HCT116 (cell line): ENCODE measurements around the gene UGT3A2. TPM values are rescaled to one million over a fixed set of nuclear protein-coding genes. Genes with fewer than 3 reads are reported as not detected.

ENCODE experiments used
- ATAC-seq: fragments of 200-7000 bp; cut with Tn5 transposase; 2 replicates; pipeline ENCODE4 v1.9.1; 2020; ENCODE audit warnings: mild to moderate bottlenecking, moderate library complexity
- BruUV-seq: library from RNA; stranded (reverse); fragments of 400-500 nt; replicated peaks from 2 replicates; lab custom pipeline; 2021; lab: Mats Ljungman, UMichigan
- CTCF ChIA-PET: fragments of 300-600 bp; sonication (Branson Sonifier 250); formaldehyde crosslinking; loops from one replicate; lab custom pipeline; 2021; ENCODE audit warnings: antibody characterized with exemption; lab: Charles Lee
- POLR2A ChIA-PET: fragments of 300-600, 350-600 bp; sonication (Branson Sonifier 250); formaldehyde crosslinking; loops from one replicate; lab custom pipeline; 2021; ENCODE audit warnings: antibody characterized with exemption; lab: Charles Lee
- RAD21 ChIA-PET, 2 experiments: fragments of 300-600 bp; sonication (Branson Sonifier 250); formaldehyde crosslinking; loops; one replicate each; lab custom pipeline; 2023; ENCODE audit warnings: low total read pairs in 2 of 2; ENCODE audit not compliant: uncharacterized antibody in 2 of 2, unreplicated experiment in 2 of 2, low non-redundant PET in 1 of 2; lab: Charles Lee
- DNase-seq: peaks from one replicate; pipeline ENCODE4 v3.0.0-alpha.2; 2010; ENCODE audit warnings: low read depth, low spot score
- H2AFZ ChIP-seq: fragments of 200-600 bp; shearing (Covaris generic), sonication (generic); 2 replicates; pipeline ENCODE4 v1.6.1; 2017; ENCODE audit warnings: low read depth, mixed run types, mixed read lengths, antibody characterized with exemption, low read length; ENCODE audit not compliant: poor library complexity, severe bottlenecking
- H3K27ac ChIP-seq: 2 replicates; pipeline ENCODE4 v1.5.1; 2012; ENCODE audit warnings: low read depth, low read length
- H3K27me3 ChIP-seq: fragments of 200-600 bp; sonication (generic); 2 replicates; pipeline ENCODE4 v1.6.1; 2016; ENCODE audit warnings: mixed run types, low read length, mixed read lengths; ENCODE audit not compliant: insufficient read depth
- H3K36me3 ChIP-seq, 2 experiments: fragments of 200-500 bp in 1 of 2; fragments of 200-600 bp in 1 of 2; sonication (Bioruptor generic) in 1 of 2; sonication (generic) in 1 of 2; 2 replicates each; pipeline versions ENCODE4 v1.5.1 to v1.6.1; 2014 to 2016; ENCODE audit warnings: low read length in 2 of 2, inconsistent platforms in 1 of 2, mixed read lengths in 1 of 2, mixed run types in 1 of 2; ENCODE audit not compliant: insufficient read depth in 2 of 2, control insufficient read depth in 1 of 2
- H3K4me1 ChIP-seq, 2 experiments: fragments of 200-600 bp in 1 of 2; sonication (generic) in 1 of 2; 2 replicates each; pipeline versions ENCODE4 v1.5.1 to v1.6.1; 2012 to 2017; ENCODE audit warnings: low read length in 2 of 2, inconsistent platforms in 1 of 2, mild to moderate bottlenecking in 1 of 2, mixed read lengths in 1 of 2, mixed run types in 1 of 2, moderate library complexity in 1 of 2; ENCODE audit not compliant: insufficient read depth in 2 of 2, control insufficient read depth in 1 of 2
- H3K4me2 ChIP-seq: fragments of 200-600 bp; sonication (generic); 2 replicates; pipeline ENCODE4 v1.6.1; 2017; ENCODE audit warnings: mixed run types, low read length, mixed read lengths
- H3K4me3 ChIP-seq, 2 experiments: fragments of 200-600 bp in 1 of 2; sonication (generic) in 1 of 2; replicated peaks in 1 of 2; 2 replicates each; pipeline ENCODE4 v1.5.1; 2011 to 2016; ENCODE audit warnings: low read length in 2 of 2, control low read depth in 1 of 2, low read depth in 1 of 2, mild to moderate bottlenecking in 1 of 2, mixed read lengths in 1 of 2, mixed run types in 1 of 2
- H3K79me2 ChIP-seq: fragments of 200-600 bp; sonication (generic); 2 replicates; pipeline ENCODE4 v1.6.1; 2017; ENCODE audit warnings: mild to moderate bottlenecking, mixed run types, low read length, moderate library complexity, mixed read lengths; ENCODE audit not compliant: insufficient read depth
- H3K9ac ChIP-seq: fragments of 200-600 bp; sonication (generic); 2 replicates; pipeline ENCODE4 v1.6.1; 2016; ENCODE audit warnings: low read length, mixed read lengths
- H3K9me2 ChIP-seq: fragments of 200-600 bp; sonication (generic), shearing (Covaris generic); 2 replicates; pipeline ENCODE4 v1.6.1; 2017; ENCODE audit warnings: mixed run types, mild to moderate bottlenecking, moderate library complexity; ENCODE audit not compliant: insufficient read depth
- H3K9me3 ChIP-seq, 2 experiments: fragments of 200-500 bp in 1 of 2; fragments of 200-600 bp in 1 of 2; sonication (Bioruptor generic) in 1 of 2; sonication (generic) in 1 of 2; 2 replicates each; pipeline ENCODE4 v1.6.1; 2014 to 2017; ENCODE audit warnings: low read length in 2 of 2, mixed read lengths in 2 of 2, inconsistent platforms in 1 of 2, low read depth in 1 of 2, mild to moderate bottlenecking in 1 of 2, mixed run types in 1 of 2, moderate library complexity in 1 of 2; ENCODE audit not compliant: control insufficient read depth in 1 of 2, insufficient read depth in 1 of 2
- H4K20me1 ChIP-seq: fragments of 200-600 bp; sonication (generic), shearing (Covaris generic); 2 replicates; pipeline ENCODE4 v1.6.1; 2017; ENCODE audit warnings: mixed run types, mild to moderate bottlenecking, moderate library complexity; ENCODE audit not compliant: insufficient read depth
- CBX3 ChIP-seq: IDR thresholded peaks from 2 replicates; pipeline ENCODE4 v1.6.1; 2012; ENCODE audit warnings: low read depth
- CEBPB ChIP-seq: IDR thresholded peaks from 2 replicates; pipeline ENCODE4 v1.6.1; 2012; ENCODE audit warnings: low read depth
- ELF1 ChIP-seq: IDR thresholded peaks from 2 replicates; pipeline ENCODE4 v1.6.1; 2012; ENCODE audit warnings: low read depth, borderline replicate concordance
- EZH2 ChIP-seq: fragments of 200-600 bp; sonication (generic); IDR thresholded peaks from 2 replicates; pipeline ENCODE4 v1.6.1; 2017; ENCODE audit warnings: antibody characterized with exemption, mixed run types
- EZH2phosphoT487 ChIP-seq: fragments of 200-600 bp; IDR thresholded peaks from 2 replicates; pipeline ENCODE4 v1.6.1; 2018; ENCODE audit warnings: antibody characterized with exemption, borderline replicate concordance
- MAX ChIP-seq: IDR thresholded peaks from 2 replicates; pipeline ENCODE4 v1.6.1; 2012
- POLR2A ChIP-seq: IDR thresholded peaks from 2 replicates; pipeline ENCODE4 v1.7.0; 2011; ENCODE audit warnings: borderline replicate concordance; ENCODE audit not compliant: insufficient read depth, insufficient read length; ENCODE audit errors: extremely low read depth
- POLR2AphosphoS5 ChIP-seq: IDR thresholded peaks from 2 replicates; pipeline ENCODE4 v1.6.1; 2011; ENCODE audit warnings: mild to moderate bottlenecking, low read depth, low read length, moderate library complexity
- RAD21 ChIP-seq: IDR thresholded peaks from 2 replicates; pipeline ENCODE4 v1.6.1; 2012; ENCODE audit warnings: low read depth, mild to moderate bottlenecking
- SIN3A ChIP-seq: IDR thresholded peaks from 2 replicates; pipeline ENCODE4 v1.6.1; 2012; ENCODE audit warnings: low read depth
- SP1 ChIP-seq: IDR thresholded peaks from 2 replicates; pipeline ENCODE4 v1.6.1; 2012; ENCODE audit warnings: low read depth
- SRF ChIP-seq: IDR thresholded peaks from 2 replicates; pipeline ENCODE4 v1.6.1; 2012; ENCODE audit warnings: low read depth
- YY1 ChIP-seq: IDR thresholded peaks from 2 replicates; pipeline ENCODE4 v1.6.1; 2011; ENCODE audit warnings: low read length, low read depth, moderate library complexity, mild to moderate bottlenecking; ENCODE audit not compliant: insufficient replicate concordance; ENCODE audit errors: extremely low read depth
- ZBTB33 ChIP-seq: IDR thresholded peaks from 2 replicates; pipeline ENCODE4 v1.6.1; 2011; ENCODE audit warnings: mild to moderate bottlenecking, low read length, moderate library complexity; ENCODE audit not compliant: insufficient replicate concordance; ENCODE audit errors: extremely low read depth
- ZFX ChIP-seq: fragments of 450-650 bp; IDR thresholded peaks from 2 replicates; pipeline ENCODE4 v1.6.1; 2017
- ZNF274 ChIP-seq: fragments of 200-500 bp; sonication (Bioruptor generic); IDR thresholded peaks from 2 replicates; pipeline ENCODE4 v1.6.1; 2014; ENCODE audit warnings: mild to moderate bottlenecking, low read depth, low read length, inconsistent platforms
- intact Hi-C: fragments of 100-400 bp; cut with micrococcal nuclease; formaldehyde crosslinking; loops from 2 replicates; pipeline ENCODE4 v1.10.0; 2022
- total RNA-seq: library from RNA; stranded (reverse); gene quantifications from one replicate; pipeline ENCODE4 v1.2.1, GENCODE V29; 2021; ENCODE audit not compliant: unreplicated experiment

The UGT3A2 gene
- total RNA-seq, 1 experiment from 2014 or later, result not detected

- POLR2A ChIA-PET, result no interaction called here
- no peaks in the 10 kb centered on the region for H3K79me2 ChIP-seq
- no peak overlapping the region for H3K9ac ChIP-seq
- TF ChIP-seq CEBPB, result no peak
- TF ChIP-seq ELF1, result no peak
- no peak for TF ChIP-seq EZH2
- TF ChIP-seq ZFX, result no peak
- no peak for TF ChIP-seq YY1
- TF ChIP-seq MAX, result no peak
- TF ChIP-seq SP1, result no peak
- TF ChIP-seq ZNF274, result no peak
- TF ChIP-seq POLR2A, result no peak
- no peak for TF ChIP-seq CBX3
- H2AFZ ChIP-seq, result no peak overlapping the region
- H3K27ac ChIP-seq, result no peak overlapping the region
- H3K4me2 ChIP-seq, result no peak overlapping the region
- DNase-seq (no peak), ATAC-seq (no peak)
- H4K20me1 ChIP-seq, result no peaks in the 10 kb centered on the region
- no peaks in the 10 kb centered on the region for H3K4me1 ChIP-seq
- no peak overlapping the region for H3K4me3 ChIP-seq
- intact Hi-C loops, result no loop called here
- H3K9me3 ChIP-seq, result no peaks in the 10 kb centered on the region
- no TSS peak for BruUV-seq
- CTCF ChIA-PET, result no interaction called here
- no peaks in the 10 kb centered on the region for H3K36me3 ChIP-seq
- H3K9me2 ChIP-seq, result no peaks in the 10 kb centered on the region
- RAD21 ChIA-PET, result no interaction called here
- H3K27me3 ChIP-seq, result 0 out of 2 replicates have a peak, but pooled peaks cover 7% of the 10 kb centered on the region
These were observed 19.1 kb downstream of the UGT3A2 start for GRCh38 chr5:36047384-36048160.

- H3K4me3 ChIP-seq, result no peak overlapping the region
- POLR2A ChIA-PET, result no interaction called here
- TF ChIP-seq RAD21, result no peak
- TF ChIP-seq POLR2A, result no peak
- no peak for TF ChIP-seq ZBTB33
- TF ChIP-seq SIN3A, result no peak
- TF ChIP-seq SRF, result no peak
- TF ChIP-seq EZH2, result no peak
- no peak for TF ChIP-seq POLR2AphosphoS5
- no peak for TF ChIP-seq EZH2phosphoT487
- TF ChIP-seq YY1, result no peak
These were observed 20.8 kb downstream of the UGT3A2 start for GRCh38 chr5:36045895-36046294.

More at GRCh38 chr5:36045895-36046294, 20.8 kb downstream of the UGT3A2 start:
- CTCF ChIA-PET, result no interaction called here
- intact Hi-C loops, result no loop called here
- Histone ChIP-seq H3K4me1 (no peaks in the 10 kb centered on the region), H3K79me2 (no peaks in the 10 kb centered on the region), H3K36me3 (no peaks in the 10 kb centered on the region), H4K20me1 (no peaks in the 10 kb centered on the region), H3K4me2 (no peak overlapping the region), H3K9me2 (no peaks in the 10 kb centered on the region), H3K9me3 (no peaks in the 10 kb centered on the region), H3K9ac (no peak overlapping the region), H3K27me3 (0 out of 2 replicates have a peak, but pooled peaks cover 7% of the 10 kb centered on the region), H3K27ac (no peak overlapping the region), H2AFZ (no peak overlapping the region)
- ATAC-seq (no peak), DNase-seq (no peak)
- BruUV-seq, result no TSS peak
- RAD21 ChIA-PET, result no interaction called here
